NCI-H82 (cell line): Measurements from ENCODE around the gene TMEM255B.
"Not testable (repeated sequence)": the region's sequence is repeated elsewhere in the genome, so short reads cannot be mapped to it uniquely, and the experiment has no call there.

Experiments used
- DNase-seq: peaks from one replicate; lab custom pipeline; 2025; lab: John Stamatoyannopoulos, UW

Gene TMEM255B

DNA sequence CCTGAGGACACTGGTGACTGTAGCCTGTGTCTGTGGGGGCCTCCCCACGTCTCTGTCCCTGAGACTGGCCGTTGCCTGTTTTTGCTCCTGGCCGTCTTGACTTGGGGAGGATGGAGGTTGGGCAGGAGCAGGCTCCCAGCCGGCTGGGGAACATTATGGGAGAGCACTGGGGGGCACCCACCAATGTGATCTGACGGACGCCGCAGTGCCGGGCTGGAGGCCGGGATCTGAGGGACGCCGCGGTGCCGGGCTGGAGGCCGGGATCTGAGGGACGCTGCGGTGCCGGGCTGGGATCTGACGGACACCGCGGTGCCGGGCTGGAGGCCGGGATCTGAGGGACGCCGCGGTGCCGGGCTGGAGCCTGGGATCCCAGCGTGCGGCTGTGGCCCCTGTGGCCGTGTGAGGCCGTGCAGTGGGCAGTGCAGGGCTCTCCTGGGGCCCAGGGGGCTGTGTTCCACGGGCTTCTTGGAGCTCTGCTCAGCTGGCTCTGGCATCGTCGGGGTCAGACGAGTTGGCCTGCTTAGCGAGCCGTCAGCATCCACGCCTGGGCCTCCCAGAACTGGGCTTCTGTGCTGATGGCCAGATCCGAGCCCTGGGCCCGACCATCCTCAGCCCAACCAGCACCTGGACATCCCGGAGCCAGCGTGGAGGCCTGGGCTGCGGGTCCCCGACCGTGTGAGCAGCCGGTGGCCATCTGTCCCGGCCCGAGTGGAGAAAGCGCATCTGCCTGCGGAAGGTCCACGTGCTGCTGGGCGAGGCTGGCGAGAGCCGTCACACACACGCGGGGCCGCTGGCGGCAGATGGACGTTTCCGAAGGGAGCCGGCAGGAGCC is 59.0 kb downstream of the TMEM255B start:
- no peak for DNase-seq

DNA sequence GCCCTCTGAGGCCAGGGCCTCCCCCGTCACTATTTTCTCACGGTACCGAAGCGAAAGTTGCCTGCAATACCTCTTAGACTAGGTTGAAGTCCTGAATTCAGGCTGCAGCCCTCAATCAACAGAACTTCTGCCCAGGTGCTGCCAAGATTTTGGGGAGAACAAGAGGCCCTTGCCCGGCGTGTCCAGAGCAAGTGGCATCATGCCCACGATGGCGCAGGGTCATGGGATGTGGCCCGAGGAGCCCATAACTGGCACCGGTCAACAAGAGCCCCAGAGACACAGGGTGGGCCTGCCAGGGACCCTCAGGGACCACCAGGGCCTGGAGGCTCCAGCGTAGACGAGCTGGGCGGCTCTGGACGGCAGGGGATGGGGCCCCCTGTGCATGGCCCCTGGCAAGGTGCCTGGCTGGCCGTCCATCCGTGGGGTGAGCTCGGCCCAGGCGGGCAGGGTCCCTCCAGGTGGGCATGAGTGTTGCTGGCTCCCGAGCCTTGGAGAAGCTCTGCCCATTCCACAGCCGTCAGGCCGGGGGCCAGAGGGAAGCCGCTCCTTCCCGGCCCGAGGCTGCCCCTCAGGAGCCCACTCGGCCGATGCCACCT is 59.8 kb downstream of the TMEM255B start:
- DNase-seq: no peak

DNA sequence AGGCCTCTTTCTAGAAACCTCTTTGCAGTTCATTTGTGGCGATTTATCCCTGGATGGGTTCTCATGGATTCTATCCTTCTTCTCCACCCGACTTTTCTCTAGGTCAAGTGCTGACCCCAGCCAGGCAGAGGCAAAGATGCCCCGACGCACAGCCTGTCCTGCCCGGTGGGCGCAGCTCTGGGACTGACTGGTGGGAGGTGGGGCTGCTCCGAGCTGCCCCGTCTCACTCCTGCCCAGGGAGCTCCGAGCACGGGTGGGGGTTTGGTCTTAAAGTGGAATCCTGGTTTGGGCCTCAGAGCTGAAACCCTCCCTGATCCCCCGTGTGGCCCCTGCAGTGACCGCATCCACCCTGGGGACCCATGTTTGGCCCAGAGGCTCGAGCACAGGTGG is 60.3 kb downstream of the TMEM255B start:
- no peak for DNase-seq

DNA sequence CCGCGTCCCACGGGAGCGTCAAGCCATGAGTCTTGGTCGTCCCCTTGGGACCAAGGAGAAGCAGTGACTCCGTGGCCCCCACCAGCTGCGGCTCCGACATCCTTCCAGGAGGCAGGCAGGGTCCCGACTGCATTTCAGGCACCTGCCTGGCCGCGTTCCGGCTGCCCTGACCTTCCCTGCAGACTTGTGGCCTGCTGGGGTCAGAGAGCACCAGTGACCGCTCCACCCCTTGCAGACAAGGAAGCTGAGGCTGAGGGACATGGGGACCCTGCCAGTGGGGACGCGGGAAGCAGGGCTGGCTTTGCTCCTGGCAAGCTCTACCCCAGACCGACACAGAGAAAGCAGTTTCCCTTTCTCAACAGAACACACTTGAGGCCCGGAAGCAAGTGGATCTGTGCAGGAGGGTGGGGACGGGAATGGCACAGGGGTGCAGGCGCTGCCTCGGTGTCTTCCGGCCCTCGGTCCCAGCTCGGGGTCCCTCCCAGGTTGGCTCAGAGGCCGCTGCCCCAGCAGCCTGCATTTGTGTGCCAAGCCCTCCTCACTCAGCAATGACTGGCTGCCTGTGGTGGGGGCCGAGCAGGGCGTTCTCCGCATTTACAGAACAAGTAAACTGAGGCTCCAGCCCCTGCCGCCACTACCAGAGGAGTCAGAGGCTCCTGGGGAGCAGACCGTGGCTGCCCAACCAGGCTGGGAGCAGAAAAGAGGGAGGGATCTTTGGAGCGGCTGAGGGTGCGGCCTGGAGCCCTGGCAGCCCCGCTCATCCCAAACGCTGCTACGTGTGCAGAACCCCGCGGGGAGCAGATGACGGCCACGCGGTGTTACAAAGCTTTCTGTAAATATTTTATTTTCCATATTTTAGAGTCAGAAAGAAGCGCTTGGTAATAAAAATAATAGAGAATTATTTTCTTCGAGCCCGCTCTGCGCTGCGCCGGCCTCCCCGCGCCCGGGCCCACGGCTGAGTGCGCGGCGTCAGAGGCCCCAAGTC is 61.0 kb downstream of the TMEM255B start:
- no peak for DNase-seq

DNA sequence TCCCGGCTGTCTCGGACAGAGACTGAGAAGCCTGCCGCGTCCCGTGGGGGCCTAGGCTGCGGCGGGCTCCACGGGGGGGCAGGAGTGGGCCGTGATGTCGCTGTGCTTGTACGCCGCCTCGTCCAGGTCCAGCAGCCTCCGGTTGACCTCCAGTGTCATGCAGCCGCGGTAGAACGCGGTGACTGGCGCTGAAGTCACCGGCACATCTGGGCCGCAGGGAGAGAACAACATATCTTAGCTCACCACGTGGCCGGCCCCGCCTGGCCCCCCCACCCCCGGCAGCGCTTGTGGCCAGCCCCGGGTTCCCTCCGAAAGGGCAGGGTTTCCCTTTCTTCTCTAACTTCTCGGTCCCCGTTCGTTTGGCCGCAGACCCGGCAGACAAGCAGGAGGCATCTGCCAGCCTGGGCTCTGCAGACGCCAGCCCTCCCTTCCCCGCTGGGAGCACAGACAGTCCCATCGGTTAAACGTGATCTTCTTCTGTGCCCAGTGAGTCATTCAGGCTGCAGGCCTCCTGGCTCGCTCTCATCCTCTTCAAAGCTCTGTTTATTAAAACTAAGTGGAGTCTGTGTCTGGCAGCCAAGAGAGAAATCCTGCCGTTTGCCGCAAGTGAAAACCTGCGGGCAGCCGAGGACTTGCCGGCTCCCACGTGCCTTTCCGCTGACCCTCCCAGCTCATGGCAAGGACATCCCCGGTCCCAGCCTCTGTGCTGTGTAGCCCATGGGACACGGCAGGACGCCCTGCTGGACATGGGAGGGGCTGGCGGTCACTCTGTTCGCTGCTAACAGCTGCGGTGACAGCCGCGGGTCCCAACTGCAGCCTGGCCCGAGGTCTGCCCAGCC is 62.0 kb downstream of the TMEM255B start:
- peak; percentile 40 for DNase-seq

DNA sequence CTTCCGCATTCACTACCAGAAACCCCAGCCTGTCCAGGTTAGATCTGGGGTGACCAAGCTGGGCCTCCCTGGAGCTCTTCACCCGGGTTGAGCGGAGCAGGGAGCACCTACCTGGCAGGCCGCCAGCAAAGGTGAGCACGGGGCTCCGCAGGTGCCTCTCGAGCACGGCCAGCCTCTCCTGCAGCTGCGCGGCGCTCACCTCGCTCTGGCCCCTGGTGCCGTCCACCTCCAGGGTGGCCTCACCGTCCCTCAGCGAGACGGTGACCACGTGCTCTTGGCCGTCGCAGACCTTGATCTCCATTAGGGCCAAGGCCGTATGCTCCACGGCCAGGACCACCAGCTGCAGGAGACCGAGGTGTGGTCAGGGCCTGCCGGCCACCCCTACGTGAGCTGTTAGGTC is 62.8 kb downstream of the TMEM255B start:
- DNase-seq: no peak

DNA sequence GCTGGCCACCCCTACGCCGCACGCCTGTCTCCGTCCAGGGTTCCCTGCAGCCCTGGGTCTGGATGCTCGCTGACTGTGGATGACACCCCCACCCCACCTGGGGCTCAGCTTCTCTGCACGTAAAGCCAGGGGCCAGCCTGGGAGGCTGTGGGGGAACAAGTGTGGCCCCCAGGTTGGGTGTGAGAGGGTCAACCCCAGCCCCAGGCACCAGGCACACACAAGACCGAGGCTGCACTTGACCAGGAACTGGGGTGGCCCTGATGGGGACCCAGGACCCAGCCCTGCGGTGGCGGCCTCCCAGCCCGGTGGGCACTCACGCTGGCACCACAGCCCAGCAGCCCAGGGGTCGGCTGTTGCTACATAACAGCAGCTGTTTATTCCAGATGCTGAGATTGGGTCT is 63.2 kb downstream of the TMEM255B start:
- no peak for DNase-seq

DNA sequence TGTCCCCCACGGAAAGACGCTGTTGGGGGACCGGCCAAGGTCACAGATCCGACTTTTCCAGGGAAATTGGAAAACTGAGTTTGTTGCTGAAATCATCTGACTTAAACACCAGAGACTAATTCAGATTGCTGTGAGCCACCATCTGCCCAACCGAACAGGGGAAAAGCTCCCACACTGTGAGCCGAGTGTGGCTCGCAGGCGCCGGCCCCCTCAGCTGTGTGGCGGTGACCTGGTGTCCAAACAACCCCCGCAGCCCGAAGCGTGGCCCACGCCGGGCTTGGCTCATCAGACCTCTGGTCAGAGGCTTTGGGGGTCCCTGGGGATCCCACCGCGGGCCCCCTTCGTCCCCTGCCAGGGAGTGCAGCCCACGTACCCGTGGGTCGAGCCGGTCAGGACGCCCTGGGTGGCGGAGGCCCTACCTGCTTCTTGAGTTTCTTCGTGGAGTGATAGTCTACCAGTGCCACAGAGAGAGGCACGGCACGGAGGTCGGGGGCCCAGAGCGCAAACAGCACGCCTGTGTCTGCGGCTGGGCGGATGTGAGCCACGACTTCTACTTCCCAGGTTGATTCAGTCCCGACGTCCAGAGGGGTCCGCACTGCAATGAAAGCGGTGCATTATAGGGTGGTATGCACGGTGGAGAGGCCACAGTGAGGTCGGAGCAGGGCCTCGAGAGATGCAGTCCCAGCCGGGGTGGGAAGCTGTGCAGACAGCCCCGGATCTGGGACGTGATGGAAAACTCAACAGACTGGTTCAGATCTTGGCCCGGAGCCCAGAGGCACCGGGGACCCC is 64.1 kb downstream of the TMEM255B start:
- no peak for DNase-seq

DNA sequence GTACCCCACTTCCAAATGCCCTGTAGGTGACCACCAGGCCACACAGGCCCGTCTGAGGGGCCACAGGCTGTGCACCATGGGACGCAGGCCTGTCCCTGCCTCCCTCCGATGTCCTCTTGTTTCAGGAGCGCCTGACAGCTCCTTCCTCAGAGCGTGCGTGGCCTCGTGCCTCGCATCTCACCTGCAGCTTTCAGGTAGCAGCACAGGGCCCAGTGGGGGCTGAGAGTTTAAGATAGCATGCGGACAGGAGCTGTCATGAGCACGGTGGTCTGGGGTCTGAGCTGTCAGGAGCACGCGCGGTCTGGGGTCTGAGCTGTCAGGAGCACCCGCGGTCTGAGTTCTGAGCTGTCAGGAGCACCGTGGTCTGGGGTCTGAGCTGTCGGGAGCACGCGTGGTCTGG is 64.7 kb downstream of the TMEM255B start:
- DNase-seq: no peak

DNA sequence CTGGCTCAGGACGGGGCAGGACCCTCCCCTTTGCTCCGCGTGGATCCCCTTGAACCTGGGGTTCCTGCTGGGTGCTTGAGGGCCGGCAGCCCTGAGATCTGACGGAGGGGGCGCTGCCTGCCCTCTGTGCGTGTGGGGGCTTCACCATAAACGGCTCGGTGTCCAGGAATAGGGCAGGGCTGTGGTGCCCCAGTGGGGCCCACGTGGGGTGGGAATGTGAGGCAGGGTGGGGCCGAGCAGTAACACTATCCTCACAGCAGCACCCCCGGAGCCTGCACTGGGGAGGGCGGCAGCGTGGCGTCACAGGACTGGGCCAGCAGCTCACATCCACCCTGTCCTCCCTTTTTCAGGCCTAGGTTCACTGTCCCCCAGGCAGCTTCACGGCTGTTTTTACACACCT is 66.8 kb downstream of the TMEM255B start:
- no peak for DNase-seq

DNA sequence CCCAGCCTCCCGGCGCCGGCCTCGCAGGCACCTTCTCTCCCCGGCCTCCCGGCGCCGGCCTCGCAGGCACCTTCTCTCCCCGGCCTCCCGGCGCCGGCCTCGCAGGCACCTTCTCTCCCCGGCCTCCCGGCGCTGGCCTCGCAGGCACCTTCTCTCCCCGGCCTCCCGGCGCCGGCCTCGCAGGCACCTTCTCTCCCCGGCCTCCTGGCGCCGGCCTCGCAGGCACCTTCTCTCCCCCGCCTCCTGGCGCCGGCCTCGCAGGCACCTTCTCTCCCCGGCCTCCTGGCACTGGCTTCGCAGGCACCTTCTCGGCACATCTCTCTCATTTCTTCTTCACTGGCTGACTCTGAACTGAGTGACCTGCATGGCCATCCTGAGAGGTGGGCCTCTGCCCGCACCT is 67.4 kb downstream of the TMEM255B start:
- not testable (repeated sequence) for DNase-seq

DNA sequence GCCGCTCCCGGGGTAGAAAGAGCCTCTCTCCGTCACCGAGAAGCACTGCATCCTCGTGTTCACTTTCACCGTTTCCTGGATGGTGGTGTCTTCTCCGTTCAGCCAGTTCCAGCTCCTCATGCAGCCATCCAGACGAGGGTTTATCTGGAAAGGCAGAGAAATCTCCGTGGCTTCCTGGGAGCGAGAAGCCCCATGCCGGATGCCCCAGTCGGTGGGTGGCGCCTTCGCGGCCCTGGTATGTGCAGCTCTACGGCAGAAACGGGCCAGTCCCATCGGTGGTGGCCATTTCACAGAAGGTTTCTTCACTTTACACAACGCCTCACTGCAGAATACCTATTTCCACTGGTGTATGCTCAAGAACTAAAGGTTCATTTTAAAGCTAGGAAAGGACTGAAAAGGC is 68.0 kb downstream of the TMEM255B start:
- no peak for DNase-seq

DNA sequence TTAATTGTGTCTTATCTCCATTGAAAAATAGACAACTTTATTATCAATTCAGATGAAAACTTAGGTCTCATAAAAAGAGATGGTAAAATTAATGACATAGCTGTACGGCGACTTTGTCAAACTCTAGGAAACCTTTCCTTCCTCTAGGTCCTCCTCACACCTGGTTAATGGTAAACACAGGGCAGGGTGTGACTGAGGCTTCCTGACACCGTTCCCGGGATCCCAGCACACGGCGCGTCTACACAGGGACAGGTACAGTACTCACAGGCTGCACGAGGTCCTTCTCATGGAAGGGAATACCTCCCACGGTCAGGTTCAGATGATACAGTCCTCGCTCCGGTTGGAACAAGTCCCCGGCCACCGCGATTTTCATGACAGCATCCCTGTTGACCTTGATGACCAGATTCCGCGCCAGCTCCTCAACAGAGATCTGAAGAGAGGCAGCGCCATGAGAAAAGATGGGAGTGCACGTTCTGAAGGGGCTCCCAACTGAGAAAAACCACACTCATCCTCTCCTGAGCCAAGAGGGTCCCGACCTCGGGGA is 69.3 kb downstream of the TMEM255B start:
- DNase-seq: no peak

DNA sequence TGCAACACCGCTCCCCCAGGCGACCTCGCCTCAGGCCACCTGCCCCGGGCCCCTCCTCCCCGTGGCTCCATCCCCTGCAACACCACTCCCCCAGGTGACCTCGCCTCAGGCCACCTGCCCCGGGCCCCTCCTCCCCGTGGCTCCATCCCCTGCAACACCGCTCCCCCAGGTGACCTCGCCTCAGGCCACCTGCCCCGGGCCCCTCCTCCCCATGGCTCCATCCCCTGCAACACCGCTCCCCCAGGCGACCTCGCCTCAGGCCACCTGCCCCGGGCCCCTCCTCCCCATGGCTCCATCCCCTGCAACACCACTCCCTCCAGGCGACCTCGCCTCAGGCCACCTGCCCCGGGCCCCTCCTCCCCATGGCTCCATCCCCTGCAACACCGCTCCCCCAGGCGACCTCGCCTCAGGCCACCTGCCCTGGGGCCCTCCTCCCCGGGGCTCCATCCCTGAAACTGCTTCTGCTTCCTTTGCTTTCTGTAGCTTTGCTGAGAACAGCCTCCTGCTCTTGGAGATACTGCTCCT is 71.5 kb downstream of the TMEM255B start:
- not testable (repeated sequence) for DNase-seq

DNA sequence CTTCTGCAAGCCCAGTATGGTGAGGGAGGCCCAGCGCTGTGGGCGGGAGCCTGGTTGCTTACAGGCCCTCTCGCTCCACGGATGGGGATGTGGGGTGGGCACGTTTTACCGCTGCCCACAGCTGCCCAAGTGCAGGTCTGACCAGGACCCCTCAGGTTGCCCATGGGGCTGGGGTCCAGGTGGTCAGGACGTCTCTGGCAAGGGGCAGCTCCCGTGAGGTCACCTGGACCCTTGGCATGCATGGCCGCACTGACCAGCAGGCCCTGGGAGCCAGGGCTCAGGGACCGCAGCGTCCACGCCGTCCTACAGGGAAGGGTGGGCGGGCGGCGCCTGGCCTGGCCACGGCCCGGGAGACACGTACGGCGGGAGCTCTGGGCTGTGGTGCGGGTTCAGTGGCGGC is 72.0 kb downstream of the TMEM255B start:
- no peak for DNase-seq

DNA sequence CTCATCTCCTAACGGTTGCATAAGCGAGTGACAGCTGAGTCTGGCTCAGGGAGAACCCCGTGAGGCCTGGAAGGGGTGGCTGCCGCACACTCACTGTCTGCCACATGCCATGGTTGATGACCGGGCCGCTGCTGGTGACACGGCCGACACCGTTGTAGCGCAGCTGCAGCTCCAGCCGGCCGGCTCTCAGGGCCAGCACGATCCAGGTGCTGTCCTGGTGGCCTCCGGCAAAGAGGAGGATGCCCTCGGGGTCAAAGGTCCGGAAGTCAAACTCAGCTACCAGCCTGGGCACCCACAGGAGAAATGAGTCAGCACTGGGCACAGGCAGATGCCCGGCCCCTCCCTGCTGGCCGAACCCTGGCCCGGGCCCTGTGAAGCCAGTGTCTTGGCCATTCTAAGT is 73.2 kb downstream of the TMEM255B start:
- no peak for DNase-seq

DNA sequence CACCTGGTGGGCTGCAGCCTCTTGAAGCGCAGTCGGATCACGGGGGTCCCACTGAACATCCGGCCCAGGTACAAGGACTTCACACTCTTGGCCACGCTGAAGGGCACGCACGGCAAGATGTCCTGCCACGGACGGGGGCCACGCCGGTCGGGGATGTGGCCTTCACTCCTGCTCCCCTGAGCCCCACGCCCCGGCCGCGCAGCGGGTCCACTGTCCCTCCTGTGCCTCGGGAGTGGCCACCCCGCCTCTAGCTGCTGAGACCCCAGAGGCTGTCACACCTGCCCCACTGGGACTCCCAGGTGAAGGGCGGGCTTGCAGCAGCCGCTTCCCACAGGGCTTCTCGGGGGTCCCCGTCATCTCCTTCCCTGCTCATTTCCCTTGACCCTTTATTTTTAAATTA is 73.6 kb downstream of the TMEM255B start:
- no peak for DNase-seq

DNA sequence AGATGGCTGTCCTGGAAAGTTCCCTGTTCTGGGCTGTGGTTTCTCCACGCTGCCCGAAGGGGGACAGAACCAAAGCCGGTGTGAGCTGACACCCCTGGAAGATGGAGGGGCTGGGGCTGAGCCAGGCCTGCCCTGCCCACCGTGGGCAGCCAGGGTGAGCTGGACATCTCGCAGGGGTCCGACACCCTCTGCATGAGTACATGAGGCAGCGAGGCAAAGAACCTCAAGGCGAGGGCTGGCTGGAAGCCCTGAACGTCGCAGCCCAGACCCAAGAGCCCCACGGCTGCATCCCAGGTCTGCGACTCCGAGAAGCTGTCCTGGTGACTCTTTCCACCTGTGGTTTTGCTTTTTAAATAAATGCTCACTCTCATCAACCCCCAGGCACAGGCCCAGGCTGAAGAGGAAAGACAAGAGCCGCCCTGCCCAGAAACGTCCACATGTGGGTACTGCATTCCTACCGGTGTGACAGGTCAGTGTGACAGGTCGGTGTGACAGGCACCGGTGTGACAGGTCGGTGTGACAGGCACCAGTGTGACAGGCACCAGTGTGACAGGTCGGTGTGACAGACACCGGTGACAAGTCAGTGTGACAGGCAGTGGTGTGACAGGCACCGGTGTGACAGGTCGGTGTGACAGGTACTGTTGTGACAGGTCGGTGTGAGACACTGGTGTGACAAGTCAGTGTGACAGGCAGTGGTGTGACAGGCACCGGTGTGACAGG is 74.2 kb downstream of the TMEM255B start:
- no peak for DNase-seq

DNA sequence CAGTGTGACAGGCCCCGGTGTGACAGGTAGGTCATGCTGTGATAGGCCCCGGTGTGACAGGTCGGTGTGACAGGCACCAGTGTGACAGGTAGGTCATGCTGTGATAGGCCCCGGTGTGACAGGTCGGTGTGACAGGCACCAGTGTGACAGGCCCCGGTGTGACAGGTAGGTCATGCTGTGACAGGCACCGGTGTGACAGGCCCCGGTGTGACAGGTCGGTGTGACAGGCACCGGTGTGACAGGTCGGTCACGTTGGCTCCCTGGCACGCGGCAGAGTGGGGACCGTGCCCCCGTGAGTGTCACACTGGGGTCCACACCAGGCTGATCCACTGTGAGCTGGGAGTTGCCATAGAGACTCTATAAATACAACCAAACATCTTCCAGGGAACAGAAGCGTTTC is 75.0 kb downstream of the TMEM255B start:
- not testable (repeated sequence) for DNase-seq
